Uterine smooth muscle cell (primary cell): ENCODE results near the gene SEMA3D. TPM values are rescaled to one million over a fixed set of nuclear protein-coding genes. Genes with fewer than 3 reads are reported as not detected.

Source experiments
- total RNA-seq: library from RNA; depleted of rRNA; stranded (reverse); fragments of >200 nt; gene quantifications from 2 replicates; pipeline ENCODE4 v1.2.3, GENCODE V29; 2014

The SEMA3D gene
- 13.4 and 20.9 TPM in 2 replicates for total RNA-seq

GRCh38 chr7:85186521-85187241 lies at the start of gene SEMA3D:
TSS of gene SEMA3D (minus strand) at chr7:85187056. CDS start at chr7:85121891, 65,165 bp downstream.

